Pericardium fibroblast (primary cell): ENCODE results near the gene CXorf65. TPM values are rescaled to one million over a fixed set of nuclear protein-coding genes. Genes with fewer than 3 reads are reported as not detected.

ENCODE experiments used
- total RNA-seq: library from RNA; depleted of rRNA; stranded (reverse); fragments of >200 nt; gene quantifications from 2 replicates; pipeline ENCODE4 v1.2.3, GENCODE V29; 2015

Gene CXorf65
- total RNA-seq: not detected in 2 replicates

GRCh38 chrX:71106427-71106826, at the start of gene CXorf65:
Gene CXorf65 (minus strand): TSS chrX:71106740. CDS start chrX:71106556, 184 bp downstream.

GRCh38 chrX:71144651-71145050, 38.1 kb upstream of the CXorf65 start, which contains the start of gene NLGN3:
Gene NLGN3 (plus strand): TSS chrX:71144841. CDS start chrX:71147750, 2,909 bp downstream.

GRCh38 chrX:71118032-71118984, 11.8 kb upstream of the CXorf65 start, which contains the start of gene MED12:
Gene MED12 (plus strand): TSS chrX:71118596. CDS start chrX:71118755, 159 bp downstream.

GRCh38 chrX:71111141-71111843, 4.8 kb upstream of the CXorf65 start, which contains the start of gene IL2RG:
Gene IL2RG (minus strand): TSS chrX:71111577. CDS start chrX:71111539, 38 bp downstream.

GRCh38 chrX:71095555-71095980, 11.0 kb downstream of the CXorf65 start, which contains the start of gene FOXO4:
Gene FOXO4 (plus strand): TSS chrX:71095851. CDS start chrX:71096529, 678 bp downstream.

GRCh38 chrX:71068044-71068918, 38.3 kb downstream of the CXorf65 start, which contains the start of gene SNX12:
Gene SNX12 (minus strand): TSS chrX:71068334. CDS start chrX:71068306, 28 bp downstream.

Other genes starting within 250 kb of the CXorf65 start
- not detected in 2 replicates for gene TEX11, start 198.0 kb downstream of the CXorf65 start, total RNA-seq
- not detected in 2 replicates for gene SLC7A3, start 175.6 kb downstream of the CXorf65 start, total RNA-seq
- 46.2 and 56.9 TPM in 2 replicates for gene SNX12, start 38.4 kb downstream of the CXorf65 start, total RNA-seq
- 2.7 and 4.1 TPM in 2 replicates for gene FOXO4, start 10.9 kb downstream of the CXorf65 start, total RNA-seq
- not detected in 2 replicates for gene IL2RG, start 4.8 kb upstream of the CXorf65 start, total RNA-seq
- gene MED12, start 11.9 kb upstream of the CXorf65 start, total RNA-seq: 14.5 and 39.3 TPM in 2 replicates
- 0.23 and 1.6 TPM in 2 replicates for gene NLGN3, start 38.1 kb upstream of the CXorf65 start, total RNA-seq
- gene GJB1, start 116.5 kb upstream of the CXorf65 start, total RNA-seq: not detected in 2 replicates
- gene ZMYM3, start 147.4 kb upstream of the CXorf65 start, total RNA-seq: 16.3 and 19.0 TPM in 2 replicates
- 225 and 251 TPM in 2 replicates for gene NONO, start 176.9 kb upstream of the CXorf65 start, total RNA-seq
- gene ITGB1BP2, start 195.0 kb upstream of the CXorf65 start, total RNA-seq: 0.23 and 2.0 TPM in 2 replicates